Peyer's patch (tissue), 4 donors: ENCODE data around the gene TST. TPM values are rescaled to one million over a fixed set of nuclear protein-coding genes. Genes with fewer than 3 reads are reported as not detected.

Experiments used
- DNase-seq, 3 donors: peaks; one replicate each; pipeline ENCODE4 v3.0.0-alpha.2; 2017 to 2019
- H3K27ac ChIP-seq, 4 donors: fragments of 200-600 bp; sonication (generic); one replicate each; pipeline ENCODE4 v1.5.1; 2016 to 2019
- H3K27me3 ChIP-seq, 2 donors: fragments of 200-600 bp; sonication (generic); one replicate each; pipeline ENCODE4 v1.5.1; 2019
- H3K36me3 ChIP-seq, 3 donors: fragments of 200-600 bp; sonication (generic); one replicate each; pipeline ENCODE4 v1.5.1; 2016 to 2019
- H3K4me1 ChIP-seq, 4 donors: fragments of 200-600 bp; sonication (generic); one replicate each; pipeline ENCODE4 v1.5.1; 2016 to 2019
- H3K4me3 ChIP-seq, 4 donors: fragments of 200-600 bp; sonication (generic); 1 replicate in 3 of 4; 2 replicates in 1 of 4; pipeline ENCODE4 v1.5.1; 2016 to 2019; ENCODE audit warnings: mild to moderate bottlenecking in 1 of 4
- H3K9me3 ChIP-seq, 4 donors: fragments of 200-600 bp; sonication (generic); one replicate each; pipeline ENCODE4 v1.5.1; 2016 to 2019; ENCODE audit warnings: mild to moderate bottlenecking in 1 of 4
- POLR2A ChIP-seq, 2 donors: fragments of 450-650 bp; IDR thresholded peaks; one replicate each; pipeline ENCODE4 v1.5.1; 2017; ENCODE audit warnings: antibody characterized with exemption in 2 of 2, mild to moderate bottlenecking in 2 of 2, moderate library complexity in 2 of 2
- total RNA-seq, 4 donors: library from RNA; depleted of rRNA; stranded (reverse); fragments of >200 nt; gene quantifications; one replicate each; pipeline ENCODE4 v1.1.0, GENCODE V29; 2016
- TF ChIP-seq, protein P1 (sequence below), 6 experiments: fragments of 450-650 bp in 4 of 6; fragments of 200-600 bp in 2 of 6; sonication (generic) in 1 of 6; IDR thresholded peaks; one replicate each; pipeline ENCODE4 v1.5.1; 2017 to 2019; ENCODE audit warnings: antibody characterized with exemption in 6 of 6, mild to moderate bottlenecking in 3 of 6, moderate library complexity in 1 of 6

The TST gene
- total RNA-seq, 4 donors from 2014 or later, result 93.3 to 485 (median 249) TPM

DNA sequence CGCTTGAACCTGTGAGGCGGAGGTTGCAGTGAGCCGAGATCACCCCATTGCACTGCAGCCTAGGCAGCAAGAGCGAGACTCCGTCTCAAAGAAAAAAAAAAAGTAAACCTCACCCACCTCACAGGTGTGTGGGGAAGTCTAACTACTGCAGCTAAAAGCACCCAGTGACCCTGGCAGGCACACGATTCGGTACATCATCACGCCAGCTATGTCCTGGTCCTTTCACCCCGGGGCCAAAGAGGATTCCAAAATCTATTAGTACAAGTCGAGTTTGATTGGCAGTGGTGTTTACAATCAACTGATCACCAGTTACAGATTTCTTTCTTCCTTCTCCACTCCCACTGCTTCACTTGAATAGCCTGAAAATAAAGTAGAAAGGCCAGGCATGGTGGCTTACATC lies 6.3 kb downstream of the TST start:
- DNase-seq, result no peak
- Histone ChIP-seq H3K27me3 (no peaks in the 10 kb centered on the region), H3K4me3 (no peak overlapping the region), H3K9me3 (no peaks in the 10 kb centered on the region), H3K4me1 (peaks cover 0 to 42% (median 2%) of the 10 kb centered on the region in 4 donors), H3K27ac (peak overlapping the region in 2 of 4 donors; percentile 20 to 99), H3K36me3 (no peaks in the 10 kb centered on the region)
- no peak for TF ChIP-seq POLR2A (IDR thresholded peaks at IDR 0.05)
- TF ChIP-seq, protein P1, sequence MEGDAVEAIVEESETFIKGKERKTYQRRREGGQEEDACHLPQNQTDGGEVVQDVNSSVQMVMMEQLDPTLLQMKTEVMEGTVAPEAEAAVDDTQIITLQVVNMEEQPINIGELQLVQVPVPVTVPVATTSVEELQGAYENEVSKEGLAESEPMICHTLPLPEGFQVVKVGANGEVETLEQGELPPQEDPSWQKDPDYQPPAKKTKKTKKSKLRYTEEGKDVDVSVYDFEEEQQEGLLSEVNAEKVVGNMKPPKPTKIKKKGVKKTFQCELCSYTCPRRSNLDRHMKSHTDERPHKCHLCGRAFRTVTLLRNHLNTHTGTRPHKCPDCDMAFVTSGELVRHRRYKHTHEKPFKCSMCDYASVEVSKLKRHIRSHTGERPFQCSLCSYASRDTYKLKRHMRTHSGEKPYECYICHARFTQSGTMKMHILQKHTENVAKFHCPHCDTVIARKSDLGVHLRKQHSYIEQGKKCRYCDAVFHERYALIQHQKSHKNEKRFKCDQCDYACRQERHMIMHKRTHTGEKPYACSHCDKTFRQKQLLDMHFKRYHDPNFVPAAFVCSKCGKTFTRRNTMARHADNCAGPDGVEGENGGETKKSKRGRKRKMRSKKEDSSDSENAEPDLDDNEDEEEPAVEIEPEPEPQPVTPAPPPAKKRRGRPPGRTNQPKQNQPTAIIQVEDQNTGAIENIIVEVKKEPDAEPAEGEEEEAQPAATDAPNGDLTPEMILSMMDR (IDR thresholded peaks at IDR 0.05), result no peak

DNA sequence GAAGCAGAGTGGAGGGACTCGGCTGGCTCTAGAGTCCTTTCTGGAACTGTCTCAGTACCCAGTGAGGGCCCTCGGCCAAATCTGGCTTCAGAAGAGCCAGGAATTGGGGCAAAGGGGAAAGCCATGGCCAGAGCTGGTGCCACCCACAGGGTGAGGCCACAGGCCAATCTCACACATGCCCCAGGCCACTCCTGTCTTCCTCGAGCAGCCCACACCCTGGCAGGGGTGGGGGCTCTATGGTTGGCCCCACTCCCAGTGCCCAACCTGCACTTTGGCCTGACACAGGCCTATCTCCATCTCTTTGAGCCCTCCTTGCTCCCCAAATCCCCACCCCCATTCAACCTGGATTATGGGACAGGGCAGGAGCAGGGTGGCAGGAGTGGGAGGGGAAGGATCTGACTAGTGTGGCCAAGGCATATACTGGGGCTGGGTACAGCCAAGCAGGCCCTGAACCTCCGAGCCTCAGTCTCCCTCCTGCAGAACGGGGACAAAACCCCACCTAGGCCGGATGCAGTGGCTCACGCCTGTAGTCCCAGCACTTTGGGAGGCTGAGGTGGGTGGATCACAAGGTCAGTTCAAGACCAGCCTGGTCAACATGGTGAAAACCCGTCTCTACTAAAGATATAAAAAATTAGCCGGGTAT lies 6.9 kb downstream of the TST start:
- Histone ChIP-seq H3K27me3 (no peaks in the 10 kb centered on the region), H3K36me3 (no peaks in the 10 kb centered on the region), H3K27ac (peak overlapping the region in 2 of 4 donors; percentile 20 to 99), H3K4me3 (no peak overlapping the region), H3K9me3 (no peaks in the 10 kb centered on the region), H3K4me1 (peaks cover 0 to 36% (median 2%) of the 10 kb centered on the region in 4 donors)
- TF ChIP-seq POLR2A (IDR thresholded peaks at IDR 0.05), result peak in 1 of 2 donors; percentile 34
- TF ChIP-seq, protein P1 (IDR thresholded peaks at IDR 0.05), result no peak
- DNase-seq, result peak in 2 of 3 donors; percentile 76 to 83

DNA sequence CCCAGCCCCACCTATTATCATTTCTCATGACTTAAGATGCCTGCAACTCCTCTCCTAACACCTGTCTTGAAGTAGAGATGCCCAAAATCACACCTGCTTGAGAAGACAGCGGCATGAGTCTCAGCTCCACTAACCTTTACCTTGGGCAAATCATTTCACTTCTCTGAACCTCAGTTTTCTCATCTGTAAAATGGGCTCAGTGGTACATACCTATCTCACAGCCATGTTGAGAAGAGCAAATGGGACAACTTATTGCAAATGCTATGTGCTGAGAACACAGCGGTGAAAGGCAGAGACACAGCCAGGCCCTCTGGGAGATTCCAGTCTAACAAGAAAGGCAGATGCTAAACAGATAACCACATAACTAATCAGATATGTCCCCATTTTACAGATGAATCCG lies 7.8 kb downstream of the TST start:
- Histone ChIP-seq H3K36me3 (no peaks in the 10 kb centered on the region), H3K27ac (peak overlapping the region in 1 of 4 donors; percentile 99), H3K4me3 (no peak overlapping the region), H3K4me1 (peaks cover 0 to 27% (median under 1%) of the 10 kb centered on the region in 4 donors), H3K9me3 (no peaks in the 10 kb centered on the region), H3K27me3 (no peaks in the 10 kb centered on the region)
- DNase-seq, result no peak
- peak in 1 of 2 donors; percentile 6 for TF ChIP-seq POLR2A (IDR thresholded peaks at IDR 0.05)
- TF ChIP-seq, protein P1 (IDR thresholded peaks at IDR 0.05), result no peak

DNA sequence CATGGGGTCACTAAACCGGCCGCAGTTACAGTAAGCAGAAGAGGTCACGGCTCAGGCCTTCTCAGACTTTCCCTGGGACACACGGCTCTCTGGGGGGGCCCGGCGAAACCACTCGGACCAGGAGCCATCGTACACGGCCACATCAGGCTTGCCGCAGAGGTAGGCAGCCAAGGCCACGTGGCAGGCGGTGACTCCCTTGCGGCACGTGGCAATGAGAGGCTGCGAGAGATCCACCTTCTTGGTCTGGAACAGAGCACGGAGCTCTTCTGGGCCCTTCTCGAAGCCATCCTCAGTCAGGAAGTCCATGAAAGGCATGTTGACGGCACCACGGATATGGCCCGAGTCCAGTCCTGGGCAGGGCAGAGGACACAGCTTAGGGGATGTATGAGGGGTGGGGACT lies 8.3 kb downstream of the TST start:
- Histone ChIP-seq H3K36me3 (no peaks in the 10 kb centered on the region), H3K4me1 (peaks cover 0 to 24% (median 0%) of the 10 kb centered on the region in 4 donors), H3K27me3 (no peaks in the 10 kb centered on the region), H3K4me3 (no peak overlapping the region), H3K9me3 (no peaks in the 10 kb centered on the region), H3K27ac (peak overlapping the region in 1 of 4 donors; percentile 99)
- TF ChIP-seq POLR2A (IDR thresholded peaks at IDR 0.05), result peak in 1 of 2 donors; percentile 9
- TF ChIP-seq, protein P1 (IDR thresholded peaks at IDR 0.05), result no peak
- peak in 1 of 3 donors; percentile 43 for DNase-seq

DNA sequence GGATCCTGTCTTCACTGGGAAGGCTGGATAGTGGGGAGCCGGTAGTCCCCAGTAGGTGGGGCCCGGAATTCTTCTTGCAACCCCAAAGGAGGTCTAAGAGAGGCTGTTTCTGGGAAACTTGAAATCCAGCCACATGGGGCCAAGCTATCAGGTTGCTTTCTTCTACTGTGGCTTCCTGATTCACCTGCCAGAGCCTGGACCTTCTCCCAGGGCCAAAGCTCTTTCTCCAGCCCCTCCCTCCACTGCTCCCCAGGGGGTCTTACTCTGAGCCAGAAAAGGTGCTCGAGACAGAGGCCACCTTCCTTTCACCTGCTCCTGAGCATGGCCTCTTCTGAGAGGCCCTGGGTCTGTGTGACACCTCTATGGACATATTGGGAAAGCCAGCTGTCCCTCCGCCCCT lies 9.1 kb downstream of the TST start:
- H3K4me3 ChIP-seq, result no peak overlapping the region
- no peaks in the 10 kb centered on the region for H3K9me3 ChIP-seq
- peak overlapping the region in 1 of 4 donors; percentile 99 for H3K27ac ChIP-seq
- no peak for TF ChIP-seq POLR2A (IDR thresholded peaks at IDR 0.05)
- TF ChIP-seq, protein P1 (IDR thresholded peaks at IDR 0.05), result no peak
- H3K36me3 ChIP-seq, result no peaks in the 10 kb centered on the region
- H3K4me1 ChIP-seq, result peaks cover 0 to 19% (median 0%) of the 10 kb centered on the region in 4 donors
- H3K27me3 ChIP-seq, result no peaks in the 10 kb centered on the region
- peak in 1 of 3 donors; percentile 37 for DNase-seq
